H1 (cell line): ENCODE measurements around the gene SELENOO. TPM values are rescaled to one million over a fixed set of nuclear protein-coding genes. Genes with fewer than 3 reads are reported as not detected.

Source experiments
- CBX8 ChIP-seq: fragments of 300-800, 300-1000 bp; sonication (generic); IDR thresholded peaks from 2 replicates; pipeline ENCODE4 v1.7.1; 2016; ENCODE audit warnings: low read depth, low read length, borderline replicate concordance
- CREB1 ChIP-seq: IDR thresholded peaks from 2 replicates; pipeline ENCODE4 v1.6.1; 2012; ENCODE audit warnings: inconsistent platforms
- CTBP2 ChIP-seq: IDR thresholded peaks from 2 replicates; pipeline ENCODE4 v1.7.0; 2011; ENCODE audit warnings: borderline replicate concordance, mild to moderate bottlenecking, moderate library complexity, mixed read lengths, low read length; ENCODE audit not compliant: insufficient read depth, insufficient read length
- SUZ12 ChIP-seq: fragments of 200-600 bp; sonication (generic); IDR thresholded peaks from 2 replicates; pipeline ENCODE4 v1.6.1; 2012; ENCODE audit warnings: mild to moderate bottlenecking, inconsistent platforms, low read length, moderate library complexity, mixed read lengths
- TCF12 ChIP-seq: IDR thresholded peaks from 2 replicates; pipeline ENCODE4 v1.6.1; 2011; ENCODE audit warnings: low read depth, mild to moderate bottlenecking, low read length
- polyA plus RNA-seq, 7 experiments: library from polyadenylated mRNA; depleted of rRNA in 3 of 7; stranded (reverse) in 5 of 7; unstranded in 2 of 7; fragments of >200 nt in 5 of 7; fragments of 200-250 nt in 2 of 7; gene quantifications; 1 replicate in 5 of 7; 2 replicates in 1 of 7; 4 replicates in 1 of 7; pipeline versions ENCODE4 v1.2.1 to v1.2.3, GENCODE V29; 2011 to 2013; ENCODE audit warnings: missing spikeins in 2 of 7, mixed read lengths in 2 of 7
- total RNA-seq: library from RNA; stranded (reverse); fragmentation: NEBNext Ultra II Directional; extraction: Animal tissue kit (Norgen Biotek cat#: 25700); gene quantifications from 2 replicates; pipeline ENCODE4 v1.2.1, GENCODE V29; 2021

SELENOO gene
- total and polyA plus RNA-seq, 2 of the 8 experiments (the other 6 are each of a cell fraction or from before 2014, with no cell fraction given), result 18.6 to 25.1 TPM

DNA sequence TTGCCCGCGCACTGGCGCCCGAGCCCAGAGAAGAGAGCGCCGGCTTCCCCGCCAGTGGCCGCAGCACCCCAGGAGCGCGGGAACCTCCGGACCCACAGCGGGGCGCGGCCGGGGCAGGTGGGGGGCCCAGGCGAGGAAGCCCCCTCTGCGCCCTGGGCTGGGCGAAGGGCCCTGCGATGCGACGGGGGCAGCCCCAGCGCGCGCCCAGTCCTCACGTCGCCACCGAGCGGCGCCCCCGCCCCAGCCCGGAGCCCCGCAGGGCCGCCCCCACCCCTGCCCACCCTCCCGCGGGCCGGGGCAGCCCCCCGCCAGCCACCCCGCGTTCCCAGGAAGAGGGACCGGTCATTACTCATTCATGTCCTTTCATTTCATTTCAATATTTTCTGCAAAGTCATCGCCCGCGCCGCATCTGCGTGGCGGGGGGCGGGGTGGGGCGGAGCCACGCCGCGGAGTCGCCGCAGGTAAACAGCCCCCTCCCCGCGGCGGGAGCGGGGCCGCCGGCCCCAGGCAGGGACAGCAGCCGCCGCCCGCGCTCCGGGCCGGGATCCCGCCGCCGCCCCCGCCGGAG is 31.0 kb upstream of the SELENOO start (continued):
- no peak for TF ChIP-seq SUZ12
- TF ChIP-seq CREB1, result no peak
- TF ChIP-seq CTBP2, result no peak
- TF ChIP-seq CBX8, result no peak
- no peak for TF ChIP-seq TCF12
